Spleen (tissue), 7 donors: Measurements from ENCODE around the gene PBX1.

ENCODE experiments used
- POLR2A ChIP-seq, 3 donors: fragments of 450-650 bp; IDR thresholded peaks; one replicate each; pipeline ENCODE4 v1.5.1; 2017; ENCODE audit warnings: antibody characterized with exemption in 3 of 3, mild to moderate bottlenecking in 1 of 3
- TF ChIP-seq, protein P1 (sequence below), 11 experiments: fragments of 200-600 bp in 7 of 11; fragments of 450-650 bp in 4 of 11; sonication (generic) in 4 of 11; IDR thresholded peaks in 8 of 11; conservative IDR thresholded peaks in 3 of 11; 1 replicate in 7 of 11; 2 replicates in 4 of 11; pipeline versions ENCODE4 v1.4.0 to v1.8.0; 2016 to 2021; ENCODE audit warnings: antibody characterized with exemption in 11 of 11, inconsistent platforms in 4 of 11, mild to moderate bottlenecking in 1 of 11
- donor health status: DM: no; HTN: no; CAD: no; lungs with moderate emphysema.
- donor health status: DM: no; HTN: no; CAD: no.
- donor health status: DM: no; HTN: no; CAD: no.

GRCh38 chr1:164783778-164784555 is 225.0 kb downstream of the PBX1 start:
- no peak for TF ChIP-seq POLR2A (IDR thresholded peaks at IDR 0.05)
- TF ChIP-seq, protein P1, sequence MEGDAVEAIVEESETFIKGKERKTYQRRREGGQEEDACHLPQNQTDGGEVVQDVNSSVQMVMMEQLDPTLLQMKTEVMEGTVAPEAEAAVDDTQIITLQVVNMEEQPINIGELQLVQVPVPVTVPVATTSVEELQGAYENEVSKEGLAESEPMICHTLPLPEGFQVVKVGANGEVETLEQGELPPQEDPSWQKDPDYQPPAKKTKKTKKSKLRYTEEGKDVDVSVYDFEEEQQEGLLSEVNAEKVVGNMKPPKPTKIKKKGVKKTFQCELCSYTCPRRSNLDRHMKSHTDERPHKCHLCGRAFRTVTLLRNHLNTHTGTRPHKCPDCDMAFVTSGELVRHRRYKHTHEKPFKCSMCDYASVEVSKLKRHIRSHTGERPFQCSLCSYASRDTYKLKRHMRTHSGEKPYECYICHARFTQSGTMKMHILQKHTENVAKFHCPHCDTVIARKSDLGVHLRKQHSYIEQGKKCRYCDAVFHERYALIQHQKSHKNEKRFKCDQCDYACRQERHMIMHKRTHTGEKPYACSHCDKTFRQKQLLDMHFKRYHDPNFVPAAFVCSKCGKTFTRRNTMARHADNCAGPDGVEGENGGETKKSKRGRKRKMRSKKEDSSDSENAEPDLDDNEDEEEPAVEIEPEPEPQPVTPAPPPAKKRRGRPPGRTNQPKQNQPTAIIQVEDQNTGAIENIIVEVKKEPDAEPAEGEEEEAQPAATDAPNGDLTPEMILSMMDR (IDR thresholded peaks at IDR 0.05 in 8 of 11, conservative IDR thresholded peaks at IDR 0.05 in 3 of 11), result no peak
